GM13977 (cell line): ENCODE results near the gene TALDO1.

Experiments
- DNase-seq: peaks from one replicate; pipeline ENCODE4 v3.0.0; 2012; ENCODE audit warnings: low spot score
- in situ Hi-C: fragments of 300-500 bp; cut with MboI; formaldehyde crosslinking; loops from one replicate; pipeline ENCODE4 v1.12.0; 2022; ENCODE audit warnings: low sequenced_read_pairs, low pct_unique_long_range_greater_than_20kb, mixed read lengths, inconsistent platforms; ENCODE audit not compliant: unreplicated experiment
- TF ChIP-seq, protein P1 (sequence below): IDR thresholded peaks from 2 replicates; pipeline ENCODE4 v1.5.1; 2012; ENCODE audit warnings: mild to moderate bottlenecking, control low read depth; ENCODE audit not compliant: insufficient read depth; ENCODE audit errors: extremely low read depth, missing control alignments

Gene TALDO1

DNA sequence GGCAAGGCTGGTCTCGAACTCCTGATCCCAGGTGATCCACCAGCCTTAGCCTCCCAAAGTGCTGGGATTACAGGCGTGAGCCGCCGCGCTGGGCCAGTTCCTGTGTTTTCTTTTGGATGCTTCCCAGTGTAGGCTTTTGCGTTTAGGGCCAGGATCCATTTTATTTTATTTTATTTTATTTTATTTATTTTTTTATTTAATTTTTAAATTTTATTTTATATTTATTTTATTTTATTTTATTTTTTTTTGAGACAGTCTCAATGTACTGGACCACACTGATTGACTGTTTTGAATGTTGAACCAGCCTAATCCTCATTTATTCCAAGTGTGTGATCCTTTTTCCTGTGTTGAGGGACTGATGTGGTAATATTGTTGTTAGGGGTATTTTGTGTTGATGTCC lies 32.8 kb upstream of the TALDO1 start:
- TF ChIP-seq, protein P1, sequence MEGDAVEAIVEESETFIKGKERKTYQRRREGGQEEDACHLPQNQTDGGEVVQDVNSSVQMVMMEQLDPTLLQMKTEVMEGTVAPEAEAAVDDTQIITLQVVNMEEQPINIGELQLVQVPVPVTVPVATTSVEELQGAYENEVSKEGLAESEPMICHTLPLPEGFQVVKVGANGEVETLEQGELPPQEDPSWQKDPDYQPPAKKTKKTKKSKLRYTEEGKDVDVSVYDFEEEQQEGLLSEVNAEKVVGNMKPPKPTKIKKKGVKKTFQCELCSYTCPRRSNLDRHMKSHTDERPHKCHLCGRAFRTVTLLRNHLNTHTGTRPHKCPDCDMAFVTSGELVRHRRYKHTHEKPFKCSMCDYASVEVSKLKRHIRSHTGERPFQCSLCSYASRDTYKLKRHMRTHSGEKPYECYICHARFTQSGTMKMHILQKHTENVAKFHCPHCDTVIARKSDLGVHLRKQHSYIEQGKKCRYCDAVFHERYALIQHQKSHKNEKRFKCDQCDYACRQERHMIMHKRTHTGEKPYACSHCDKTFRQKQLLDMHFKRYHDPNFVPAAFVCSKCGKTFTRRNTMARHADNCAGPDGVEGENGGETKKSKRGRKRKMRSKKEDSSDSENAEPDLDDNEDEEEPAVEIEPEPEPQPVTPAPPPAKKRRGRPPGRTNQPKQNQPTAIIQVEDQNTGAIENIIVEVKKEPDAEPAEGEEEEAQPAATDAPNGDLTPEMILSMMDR, result no peak
- no peak for DNase-seq
- in situ Hi-C loops, result loop anchor here (10.0 kb wide), 1 partner anchor 160 kb away; no protein-coding TSS in a partner anchor

DNA sequence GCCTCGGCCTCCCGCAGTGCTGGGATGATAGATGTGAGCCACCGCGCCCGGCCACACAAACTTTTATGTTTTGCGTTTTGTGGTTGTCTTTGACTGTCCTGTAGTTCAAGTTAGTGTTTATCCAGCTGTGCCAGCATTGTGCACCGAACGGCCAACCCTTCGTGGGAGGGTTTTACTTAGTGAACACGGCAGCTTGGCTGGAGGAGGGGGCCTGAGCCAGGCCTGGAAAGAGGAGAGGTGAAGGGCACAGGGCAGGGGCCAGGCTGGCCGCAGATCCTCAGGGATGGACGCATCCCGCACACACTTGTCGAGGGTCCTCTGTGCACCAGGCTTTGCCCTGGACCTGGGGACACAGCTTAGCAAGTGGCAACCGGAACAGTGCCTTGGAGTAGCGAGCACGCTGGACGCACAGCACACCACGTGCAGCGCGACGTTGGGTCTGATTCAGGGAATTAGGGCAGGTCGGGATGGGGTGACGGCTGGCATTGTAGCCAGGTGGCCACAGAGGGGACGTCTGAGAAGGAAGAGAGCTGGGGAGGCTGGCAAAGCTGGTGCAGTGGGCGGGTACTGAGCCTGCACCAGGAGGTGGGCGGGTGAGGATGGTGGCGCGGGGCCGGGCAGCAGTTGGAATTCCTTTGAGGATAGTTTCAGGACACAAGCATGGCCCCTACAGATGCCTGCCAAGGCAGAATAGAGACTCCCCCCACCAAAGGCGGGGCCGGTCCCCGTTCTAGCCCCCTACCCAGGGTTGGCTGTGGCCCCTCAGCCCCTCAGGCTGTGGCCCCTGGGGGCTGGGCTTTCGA lies 27.8 kb upstream of the TALDO1 start:
- TF ChIP-seq, protein P1, result no peak
- in situ Hi-C loops, result loop anchor here (10.0 kb wide), 1 partner anchor 165 kb away; no protein-coding TSS in a partner anchor

GRCh38 chr11:720017-720641 lies 27.1 kb upstream of the TALDO1 start:
- in situ Hi-C loops, result no loop called here
- no peak for DNase-seq
- TF ChIP-seq, protein P1, result no peak

More for the DNA sequence above, 27.8 kb upstream of the TALDO1 start:
- DNase-seq, result no peak

DNA sequence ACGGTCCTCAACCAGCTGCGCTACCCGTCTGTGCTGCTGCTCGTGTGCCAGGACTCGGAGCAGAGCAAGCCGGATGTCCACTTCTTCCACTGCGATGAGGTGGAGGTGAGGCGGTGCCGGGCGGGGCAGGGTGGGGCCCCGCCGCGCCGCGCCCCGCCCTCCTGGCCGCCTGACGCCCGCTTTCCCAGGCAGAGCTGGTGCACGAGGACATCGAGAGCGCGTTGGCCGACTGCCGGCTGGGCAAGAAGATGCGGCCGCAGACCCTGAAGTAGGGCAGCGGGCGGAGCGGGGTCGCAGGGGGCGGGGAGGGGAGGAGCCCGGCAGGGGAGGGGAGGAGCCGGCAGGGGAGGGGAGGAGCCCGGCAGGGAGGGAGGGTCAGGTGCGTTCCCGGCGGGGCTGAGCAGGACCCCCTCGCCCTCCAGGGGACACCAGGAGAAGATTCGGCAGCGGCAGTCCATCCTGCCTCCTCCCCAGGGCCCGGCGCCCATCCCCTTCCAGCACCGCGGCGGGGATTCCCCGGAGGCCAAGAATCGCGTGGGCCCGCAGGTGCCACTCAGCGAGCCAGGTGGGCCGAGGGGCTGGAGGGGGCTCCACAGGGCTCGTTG lies 26.5 kb upstream of the TALDO1 start:
- in situ Hi-C loops, result no loop called here
- TF ChIP-seq, protein P1, result no peak
- peak; percentile 92 for DNase-seq

- TF ChIP-seq, protein P1, result no peak
- in situ Hi-C loops, result no loop called here
- DNase-seq, result no peak
Observed at GRCh38 chr11:721247-721740, 26.0 kb upstream of the TALDO1 start.

DNA sequence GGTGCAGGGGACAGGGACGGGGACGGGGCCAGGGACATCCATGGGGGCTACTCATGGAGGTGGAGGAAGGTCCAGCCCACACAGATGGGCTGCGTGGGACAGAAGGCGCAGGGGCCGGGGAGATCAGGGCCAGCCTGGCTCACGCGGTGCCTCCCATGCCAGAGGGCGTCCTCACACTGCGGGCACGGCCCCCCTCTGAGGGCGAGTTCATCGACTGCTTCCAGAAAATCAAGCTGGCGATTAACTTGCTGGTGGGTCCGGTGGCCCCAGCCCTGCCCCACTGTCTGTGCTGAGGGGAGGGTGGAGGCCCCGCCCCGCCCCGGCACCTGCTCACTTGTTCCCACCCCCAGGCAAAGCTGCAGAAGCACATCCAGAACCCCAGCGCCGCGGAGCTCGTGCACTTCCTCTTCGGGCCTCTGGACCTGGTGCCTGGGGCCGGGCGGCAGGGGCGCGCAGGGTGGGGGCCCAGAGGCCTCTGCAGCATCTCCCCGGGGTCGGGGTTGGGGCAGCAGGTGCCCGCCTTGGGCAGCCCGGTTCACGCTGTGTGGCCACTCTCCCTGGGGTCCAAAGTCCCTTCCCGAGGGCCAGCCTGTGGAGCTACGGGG lies 25.4 kb upstream of the TALDO1 start:
- peak; percentile 69 for DNase-seq
- in situ Hi-C loops, result no loop called here
- TF ChIP-seq, protein P1, result no peak
